Astrocyte (in vitro differentiated cells and primary cell): ENCODE results near the gene CECR2. TPM values are rescaled to one million over a fixed set of nuclear protein-coding genes. Genes with fewer than 3 reads are reported as not detected.

Experiments used
- DNase-seq: peaks from one replicate; pipeline ENCODE4 v3.0.0-alpha.2; 2010; ENCODE audit warnings: low read depth
- FAIRE-seq: peaks from 2 replicates; lab custom pipeline; 2011; peaks lifted over from hg19 to GRCh38; lab: Jason Lieb, UNC
- H2AFZ ChIP-seq: 2 replicates; pipeline ENCODE4 v1.6.0; 2012; ENCODE audit warnings: low read depth, low read length, inconsistent platforms
- H3K27ac ChIP-seq: 2 replicates; pipeline ENCODE4 v1.5.1; 2011; ENCODE audit warnings: low read depth, low read length, inconsistent platforms
- H3K27me3 ChIP-seq: 2 replicates; pipeline ENCODE4 v1.6.0; 2011; ENCODE audit warnings: low read length, inconsistent platforms; ENCODE audit not compliant: insufficient read depth
- H3K36me3 ChIP-seq: 2 replicates; pipeline ENCODE4 v1.5.1; 2011; ENCODE audit warnings: low read length, inconsistent platforms; ENCODE audit not compliant: insufficient read depth
- H3K4me1 ChIP-seq: 2 replicates; pipeline ENCODE4 v1.5.1; 2011; ENCODE audit warnings: low read length, inconsistent platforms; ENCODE audit not compliant: insufficient read depth
- H3K4me2 ChIP-seq: 2 replicates; pipeline ENCODE4 v1.6.0; 2012; ENCODE audit warnings: low read length, inconsistent platforms
- H3K4me3 ChIP-seq: 2 replicates; pipeline ENCODE4 v1.5.1; 2011; ENCODE audit warnings: low read depth, mild to moderate bottlenecking, low read length, inconsistent platforms; ENCODE audit not compliant: insufficient read depth
- H3K79me2 ChIP-seq: 2 replicates; pipeline ENCODE4 v1.6.0; 2012; ENCODE audit warnings: mild to moderate bottlenecking, low read length, inconsistent platforms; ENCODE audit not compliant: insufficient read depth
- H3K9ac ChIP-seq: 2 replicates; pipeline ENCODE4 v1.6.0; 2012; ENCODE audit warnings: mild to moderate bottlenecking, low read length, inconsistent platforms
- H3K9me3 ChIP-seq: 2 replicates; pipeline ENCODE4 v1.5.1; 2012; ENCODE audit warnings: low read depth, mild to moderate bottlenecking, low read length, inconsistent platforms; ENCODE audit not compliant: insufficient read depth
- H4K20me1 ChIP-seq: 2 replicates; pipeline ENCODE4 v1.6.0; 2012; ENCODE audit warnings: low read length, inconsistent platforms; ENCODE audit not compliant: insufficient read depth
- H3K27ac Mint-ChIP-seq: one replicate; pipeline ENCODE4 v1.8.0; 2021; ENCODE audit warnings: mild to moderate bottlenecking, mixed read lengths; ENCODE audit not compliant: unreplicated experiment
- H3K27me3 Mint-ChIP-seq: one replicate; pipeline ENCODE4 v1.8.0; 2021; ENCODE audit warnings: low read depth, mixed read lengths; ENCODE audit not compliant: unreplicated experiment
- H3K36me3 Mint-ChIP-seq: one replicate; pipeline ENCODE4 v1.8.0; 2021; ENCODE audit warnings: low read depth, mixed read lengths; ENCODE audit not compliant: unreplicated experiment
- H3K4me1 Mint-ChIP-seq: one replicate; pipeline ENCODE4 v1.8.0; 2021; ENCODE audit warnings: low read depth, mixed read lengths; ENCODE audit not compliant: unreplicated experiment
- H3K4me3 Mint-ChIP-seq: one replicate; pipeline ENCODE4 v1.8.0; 2021; ENCODE audit warnings: mild to moderate bottlenecking, moderate library complexity, mixed read lengths; ENCODE audit not compliant: unreplicated experiment
- H3K9me3 Mint-ChIP-seq: one replicate; pipeline ENCODE4 v1.8.0; 2021; ENCODE audit warnings: mild to moderate bottlenecking, mixed read lengths; ENCODE audit not compliant: unreplicated experiment
- CTCF ChIP-seq: IDR thresholded peaks from 2 replicates; pipeline ENCODE4 v1.5.1; 2011; ENCODE audit warnings: low read depth, mild to moderate bottlenecking, inconsistent platforms, low read length, moderate library complexity; ENCODE audit not compliant: insufficient read depth
- EZH2 ChIP-seq: IDR thresholded peaks from 2 replicates; pipeline ENCODE4 v1.6.1; 2012; ENCODE audit warnings: mild to moderate bottlenecking, low read length, inconsistent platforms; ENCODE audit not compliant: insufficient read depth
- total RNA-seq: library from RNA; stranded (reverse); gene quantifications from 2 replicates; pipeline ENCODE4 v1.2.1, GENCODE V29; 2021

The CECR2 gene
- total RNA-seq, 1 donor from 2014 or later: 15.7 TPM

GRCh38 chr22:17384612-17385330 lies 15.5 kb downstream of the CECR2 start:
- no peaks in the 10 kb centered on the region for H3K9me3 ChIP-seq

GRCh38 chr22:17387356-17387755 lies 18.1 kb downstream of the CECR2 start:
- Histone ChIP-seq H3K4me2 (no peak overlapping the region), H3K9ac (no peak overlapping the region), H3K27ac (no peak overlapping the region), H3K27me3 (no peaks in the 10 kb centered on the region), H3K36me3 (no peaks in the 10 kb centered on the region), H4K20me1 (no peaks in the 10 kb centered on the region), H3K79me2 (no peaks in the 10 kb centered on the region), H3K4me1 (no peaks in the 10 kb centered on the region), H2AFZ (no peak overlapping the region), H3K4me3 (no peak overlapping the region), H3K9me3 (no peaks in the 10 kb centered on the region)
- TF ChIP-seq EZH2 (no peak), CTCF (no peak)
- DNase-seq (no peak), FAIRE-seq (no peak)
- peaks cover 3% of the 10 kb centered on the region for H3K4me1 Mint-ChIP-seq
- H3K9me3 Mint-ChIP-seq: peaks cover 6% of the 10 kb centered on the region
- no peak overlapping the region for H3K4me3 Mint-ChIP-seq
- no peak overlapping the region for H3K27ac Mint-ChIP-seq
- no peaks in the 10 kb centered on the region for H3K27me3 Mint-ChIP-seq
- peaks cover 5% of the 10 kb centered on the region for H3K36me3 Mint-ChIP-seq

More at GRCh38 chr22:17384612-17385330, 15.5 kb downstream of the CECR2 start:
- Mint-ChIP-seq H3K4me1 (peaks cover 14% of the 10 kb centered on the region), H3K9me3 (peaks cover 6% of the 10 kb centered on the region), H3K27me3 (no peaks in the 10 kb centered on the region), H3K36me3 (peaks cover 5% of the 10 kb centered on the region), H3K27ac (no peak overlapping the region), H3K4me3 (no peak overlapping the region)
- H3K79me2 ChIP-seq: no peaks in the 10 kb centered on the region
- H4K20me1 ChIP-seq: no peaks in the 10 kb centered on the region
- no peak overlapping the region for H3K4me3 ChIP-seq
- H3K4me2 ChIP-seq: no peak overlapping the region
- TF ChIP-seq EZH2 (no peak), CTCF (no peak)
- H3K36me3 ChIP-seq: no peaks in the 10 kb centered on the region
- H3K4me1 ChIP-seq: no peaks in the 10 kb centered on the region
- FAIRE-seq: no peak
- H3K9ac ChIP-seq: no peak overlapping the region
- H3K27me3 ChIP-seq: no peaks in the 10 kb centered on the region
- H2AFZ ChIP-seq: no peak overlapping the region
- H3K27ac ChIP-seq: no peak overlapping the region
- no peak for DNase-seq

- no peak overlapping the region for H3K4me2 ChIP-seq
- H3K9ac ChIP-seq: no peak overlapping the region
- no peak overlapping the region for H3K4me3 ChIP-seq
- FAIRE-seq: no peak
- H3K27ac Mint-ChIP-seq: no peak overlapping the region
- TF ChIP-seq CTCF (no peak), EZH2 (no peak)
- H3K36me3 ChIP-seq: no peaks in the 10 kb centered on the region
- no peaks in the 10 kb centered on the region for H3K27me3 Mint-ChIP-seq
- H3K4me3 Mint-ChIP-seq: no peak overlapping the region
- DNase-seq: no peak
- H3K4me1 Mint-ChIP-seq: peaks cover 1% of the 10 kb centered on the region
- H3K4me1 ChIP-seq: no peaks in the 10 kb centered on the region
- peaks cover 5% of the 10 kb centered on the region for H3K9me3 Mint-ChIP-seq
- H3K79me2 ChIP-seq: no peaks in the 10 kb centered on the region
- H2AFZ ChIP-seq: no peak overlapping the region
- H3K36me3 Mint-ChIP-seq: peaks cover 5% of the 10 kb centered on the region
- no peak overlapping the region for H3K27ac ChIP-seq
- no peaks in the 10 kb centered on the region for H3K27me3 ChIP-seq
- no peaks in the 10 kb centered on the region for H3K9me3 ChIP-seq
- no peaks in the 10 kb centered on the region for H4K20me1 ChIP-seq
These were observed 19.0 kb downstream of the CECR2 start for GRCh38 chr22:17388235-17388634.
